Endothelial cell of umbilical vein (primary cell): ENCODE data around the gene PACS1. TPM values are rescaled to one million over a fixed set of nuclear protein-coding genes. Genes with fewer than 3 reads are reported as not detected.

Experiments
- BruUV-seq: library from RNA; stranded (reverse); fragments of 400-500 nt; replicated peaks from 2 replicates; lab custom pipeline; 2021; lab: Mats Ljungman, UMichigan
- CTCF ChIA-PET: fragments of 300-600, 350-600 bp; sonication (Branson Sonifier 250); formaldehyde crosslinking; loops from one replicate; lab custom pipeline; 2021; ENCODE audit warnings: antibody characterized with exemption, inconsistent platforms; lab: Charles Lee
- POLR2A ChIA-PET: fragments of 300-600, 350-600 bp; sonication (Branson Sonifier 250); formaldehyde crosslinking; loops from one replicate; lab custom pipeline; 2021; ENCODE audit warnings: antibody characterized with exemption, inconsistent platforms; lab: Charles Lee
- DNase-seq: peaks from one replicate; pipeline ENCODE4 v3.0.0-alpha.2; 2011; ENCODE audit warnings: low read depth, low spot score
- FAIRE-seq: peaks from 2 replicates; lab custom pipeline; 2011; peaks lifted over from hg19 to GRCh38; lab: Jason Lieb, UNC
- H2AFZ ChIP-seq: 2 replicates; pipeline ENCODE4 v1.6.0; 2012; ENCODE audit warnings: low read depth, low read length, control low read depth, inconsistent platforms
- H3K27ac ChIP-seq: 2 replicates; pipeline ENCODE4 v1.5.1; 2011; ENCODE audit warnings: low read depth, mild to moderate bottlenecking, control low read depth, low read length, moderate library complexity; ENCODE audit not compliant: insufficient read depth
- H3K27me3 ChIP-seq, 2 experiments: 2 replicates each; pipeline versions ENCODE4 v1.6.0 to v1.6.1; 2011; ENCODE audit warnings: low read length in 2 of 2, mixed read lengths in 1 of 2; ENCODE audit not compliant: control insufficient read depth in 2 of 2, insufficient read depth in 2 of 2
- H3K36me3 ChIP-seq, 2 experiments: 2 replicates in 1 of 2; 3 replicates in 1 of 2; pipeline ENCODE4 v1.5.1; 2011; ENCODE audit warnings: low read length in 2 of 2, mild to moderate bottlenecking in 1 of 2, moderate library complexity in 1 of 2; ENCODE audit not compliant: control insufficient read depth in 2 of 2, insufficient read depth in 2 of 2; ENCODE audit errors: extremely low read depth in 1 of 2
- H3K4me1 ChIP-seq: 3 replicates; pipeline ENCODE4 v1.5.1; 2011; ENCODE audit warnings: mild to moderate bottlenecking, low read length; ENCODE audit not compliant: control insufficient read depth, insufficient read depth; ENCODE audit errors: extremely low read depth
- H3K4me2 ChIP-seq: 2 replicates; pipeline ENCODE4 v1.6.1; 2011; ENCODE audit warnings: low read length, control low read depth, mixed read lengths; ENCODE audit not compliant: insufficient read depth
- H3K4me3 ChIP-seq, 3 experiments: fragments of 200-600 bp in 1 of 3; sonication (generic), shearing (Covaris generic) in 1 of 3; replicated peaks in 1 of 3; 2 replicates each; pipeline ENCODE4 v1.5.1; 2011 to 2016; ENCODE audit warnings: control low read depth in 3 of 3, low read length in 3 of 3, mild to moderate bottlenecking in 2 of 3, inconsistent platforms in 1 of 3, low read depth in 1 of 3, moderate library complexity in 1 of 3; ENCODE audit not compliant: insufficient read depth in 1 of 3
- H3K79me2 ChIP-seq: 2 replicates; pipeline ENCODE4 v1.6.0; 2012; ENCODE audit warnings: low read length, inconsistent platforms; ENCODE audit not compliant: control insufficient read depth, insufficient read depth
- H3K9ac ChIP-seq: replicated peaks from 2 replicates; pipeline ENCODE3; 2011; ENCODE audit warnings: low read length, control low read depth; ENCODE audit not compliant: insufficient read depth; ENCODE audit errors: extremely low read depth
- H3K9me1 ChIP-seq: replicated peaks from 3 replicates; pipeline ENCODE4 v1.6.0; 2011; ENCODE audit warnings: mild to moderate bottlenecking, low read length; ENCODE audit not compliant: control insufficient read depth, insufficient read depth; ENCODE audit errors: extremely low read depth
- H3K9me3 ChIP-seq: replicated peaks from 2 replicates; pipeline ENCODE4 v1.5.1; 2012; ENCODE audit warnings: low read length, inconsistent platforms; ENCODE audit not compliant: control insufficient read depth, insufficient read depth
- H4K20me1 ChIP-seq: replicated peaks from 2 replicates; pipeline ENCODE3; 2011; ENCODE audit warnings: mild to moderate bottlenecking, low read length; ENCODE audit not compliant: control insufficient read depth, insufficient read depth; ENCODE audit errors: extremely low read depth
- EZH2 ChIP-seq: IDR thresholded peaks from 2 replicates; pipeline ENCODE4 v1.6.1; 2012; ENCODE audit warnings: borderline replicate concordance, low read depth, mild to moderate bottlenecking, moderate library complexity, low read length, inconsistent platforms; ENCODE audit not compliant: severe bottlenecking
- GATA2 ChIP-seq: IDR thresholded peaks from 2 replicates; pipeline ENCODE4 v1.7.0; 2011; ENCODE audit warnings: low read depth, mild to moderate bottlenecking, moderate library complexity, mixed read lengths, low read length; ENCODE audit not compliant: insufficient read length, insufficient read depth
- JUN ChIP-seq: IDR thresholded peaks from 2 replicates; pipeline ENCODE4 v1.6.1; 2011; ENCODE audit warnings: borderline replicate concordance, low read depth; ENCODE audit not compliant: insufficient read length, insufficient read depth
- MYC ChIP-seq: IDR thresholded peaks from one replicate; pipeline ENCODE4 v1.6.1; 2011; ENCODE audit warnings: mild to moderate bottlenecking, low read depth, low read length
- POLR2AphosphoS5 ChIP-seq: IDR thresholded peaks from 2 replicates; pipeline ENCODE4 v1.6.1; 2012; ENCODE audit warnings: low read depth, mild to moderate bottlenecking, control low read depth, low read length, moderate library complexity; ENCODE audit not compliant: insufficient read depth
- dilution Hi-C: fragments of 300-500 bp; cut with MboI; formaldehyde crosslinking; loops from one replicate; pipeline ENCODE4 v1.15.0; 2019; ENCODE audit warnings: low sequenced_read_pairs; ENCODE audit not compliant: extremely low pct_ligation_motif_present
- intact Hi-C: fragments of 100-400 bp; cut with micrococcal nuclease; formaldehyde crosslinking; loops from one replicate; pipeline ENCODE4 v1.10.0; 2022
- polyA plus RNA-seq, 4 experiments: library from polyadenylated mRNA; depleted of rRNA in 3 of 4; stranded (reverse) in 3 of 4; unstranded in 1 of 4; fragments of >200 nt; gene quantifications; 2 replicates each; pipeline versions ENCODE4 v1.2.1 to v1.2.3, GENCODE V29; 2011 to 2012; ENCODE audit warnings: missing spikeins in 1 of 4
- total RNA-seq: library from RNA; stranded (reverse); gene quantifications from 2 replicates; pipeline ENCODE4 v1.2.3, GENCODE V29; 2021
- TF ChIP-seq, protein P1 (sequence below), 2 donors: IDR thresholded peaks; 1 replicate in 1 of 2; 2 replicates in 1 of 2; pipeline ENCODE4 v1.5.1; 2011; ENCODE audit warnings: low read length in 2 of 2, mild to moderate bottlenecking in 2 of 2, moderate library complexity in 2 of 2, control low read depth in 1 of 2, inconsistent platforms in 1 of 2, low read depth in 1 of 2; ENCODE audit not compliant: insufficient read depth in 1 of 2; ENCODE audit errors: extremely low read depth in 1 of 2

The PACS1 gene
- total and polyA plus RNA-seq, 2 donors (not counting 3 experiments of a cell fraction or from before 2014, with no cell fraction given) = 26.4 to 64.4 TPM

DNA sequence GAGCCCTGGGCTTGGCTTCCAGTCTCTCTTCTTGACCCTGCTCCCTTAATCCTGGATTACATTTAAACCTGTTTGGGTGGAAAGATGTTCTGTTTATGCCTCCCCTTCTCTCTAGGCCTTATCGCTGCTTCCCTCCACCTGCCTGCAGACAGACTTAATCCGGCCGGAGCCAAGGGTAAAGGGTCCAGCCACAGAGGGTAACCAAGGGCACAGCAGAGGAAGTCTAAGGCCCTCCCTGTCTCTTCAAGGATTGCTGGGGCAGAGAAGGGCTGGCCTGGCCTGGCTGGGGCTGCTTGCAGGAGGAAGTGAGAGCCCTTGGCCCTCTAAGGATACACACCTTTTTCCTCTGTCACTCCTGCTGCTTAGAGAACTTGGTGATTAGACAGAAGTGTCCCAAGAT lies 23.2 kb upstream of the PACS1 start:
- H3K4me3 ChIP-seq = no peak overlapping the region
- H3K27ac ChIP-seq = no peak overlapping the region
- ChIA-PET CTCF (interaction anchor here (2.7 kb wide), 1 partner anchor 11 kb away, joined by 18 read pairs; no protein-coding TSS in a partner anchor), POLR2A (no interaction called here)
- TF ChIP-seq GATA2 (no peak), JUN (no peak), EZH2 (no peak), POLR2AphosphoS5 (no peak), MYC (no peak)
- TF ChIP-seq, protein P1, sequence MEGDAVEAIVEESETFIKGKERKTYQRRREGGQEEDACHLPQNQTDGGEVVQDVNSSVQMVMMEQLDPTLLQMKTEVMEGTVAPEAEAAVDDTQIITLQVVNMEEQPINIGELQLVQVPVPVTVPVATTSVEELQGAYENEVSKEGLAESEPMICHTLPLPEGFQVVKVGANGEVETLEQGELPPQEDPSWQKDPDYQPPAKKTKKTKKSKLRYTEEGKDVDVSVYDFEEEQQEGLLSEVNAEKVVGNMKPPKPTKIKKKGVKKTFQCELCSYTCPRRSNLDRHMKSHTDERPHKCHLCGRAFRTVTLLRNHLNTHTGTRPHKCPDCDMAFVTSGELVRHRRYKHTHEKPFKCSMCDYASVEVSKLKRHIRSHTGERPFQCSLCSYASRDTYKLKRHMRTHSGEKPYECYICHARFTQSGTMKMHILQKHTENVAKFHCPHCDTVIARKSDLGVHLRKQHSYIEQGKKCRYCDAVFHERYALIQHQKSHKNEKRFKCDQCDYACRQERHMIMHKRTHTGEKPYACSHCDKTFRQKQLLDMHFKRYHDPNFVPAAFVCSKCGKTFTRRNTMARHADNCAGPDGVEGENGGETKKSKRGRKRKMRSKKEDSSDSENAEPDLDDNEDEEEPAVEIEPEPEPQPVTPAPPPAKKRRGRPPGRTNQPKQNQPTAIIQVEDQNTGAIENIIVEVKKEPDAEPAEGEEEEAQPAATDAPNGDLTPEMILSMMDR (IDR thresholded peaks at IDR 0.05; ENCODE audit: extremely low read depth in 1 of 2, insufficient read depth in 1 of 2, low read depth in 1 of 2, low read length in 2 of 2) = no peak
- intact Hi-C loops (no loop called here), dilution Hi-C loops (no loop called here)
- H3K9me1 ChIP-seq = no peaks in the 10 kb centered on the region
- FAIRE-seq = no peak
- no peak for DNase-seq
- no peaks in the 10 kb centered on the region for H3K9me3 ChIP-seq
- H4K20me1 ChIP-seq = no peaks in the 10 kb centered on the region
- H3K4me1 ChIP-seq = peaks cover 7% of the 10 kb centered on the region
- H2AFZ ChIP-seq = no peak overlapping the region
- H3K27me3 ChIP-seq = peaks cover 2 to 3% of the 10 kb centered on the region in 2 experiments
- no peaks in the 10 kb centered on the region for H3K79me2 ChIP-seq
- H3K4me2 ChIP-seq = no peak overlapping the region
- H3K9ac ChIP-seq = no peak overlapping the region
- H3K36me3 ChIP-seq = no peaks in the 10 kb centered on the region
- BruUV-seq = no TSS peak
